HEK293T (cell line): Measurements from ENCODE around the gene TIFAB.

Source experiments
- ARNT ChIP-seq: fragments of 450-650 bp; IDR thresholded peaks from 2 replicates; pipeline ENCODE4 v1.6.1; 2017; ENCODE audit warnings: mild to moderate bottlenecking
- BHLHE40 ChIP-seq: fragments of 450-650 bp; IDR thresholded peaks from 2 replicates; pipeline ENCODE4 v1.6.1; 2016; ENCODE audit warnings: mild to moderate bottlenecking, moderate library complexity, borderline replicate concordance
- CTBP1 ChIP-seq: fragments of 450-650 bp; IDR thresholded peaks from 2 replicates; pipeline ENCODE4 v1.6.1; 2016; ENCODE audit warnings: borderline replicate concordance
- ELF4 ChIP-seq: fragments of 450-650 bp; IDR thresholded peaks from 2 replicates; pipeline ENCODE4 v1.6.1; 2017; ENCODE audit warnings: antibody characterized with exemption
- FOXA1 ChIP-seq: fragments of 450-650 bp; IDR thresholded peaks from 2 replicates; pipeline ENCODE4 v1.6.1; 2016; ENCODE audit warnings: mild to moderate bottlenecking
- FOXM1 ChIP-seq: fragments of 450-650 bp; IDR thresholded peaks from 2 replicates; pipeline ENCODE4 v1.6.1; 2017; ENCODE audit warnings: mild to moderate bottlenecking, borderline replicate concordance
- HDGF ChIP-seq: fragments of 450-650 bp; IDR thresholded peaks from 2 replicates; pipeline ENCODE4 v1.6.1; 2017; ENCODE audit warnings: antibody characterized with exemption, borderline replicate concordance
- LEF1 ChIP-seq: fragments of 450-650 bp; IDR thresholded peaks from 2 replicates; pipeline ENCODE4 v1.6.1; 2017; ENCODE audit warnings: mild to moderate bottlenecking, borderline replicate concordance
- NFRKB ChIP-seq: fragments of 450-650 bp; IDR thresholded peaks from 2 replicates; pipeline ENCODE4 v1.6.1; 2016; ENCODE audit warnings: mild to moderate bottlenecking, moderate library complexity
- SP1 ChIP-seq: fragments of 450-650 bp; IDR thresholded peaks from 2 replicates; pipeline ENCODE4 v1.6.1; 2017
- SUZ12 ChIP-seq: fragments of 450-650 bp; IDR thresholded peaks from 2 replicates; pipeline ENCODE4 v1.6.1; 2016; ENCODE audit warnings: mild to moderate bottlenecking
- TARDBP ChIP-seq: fragments of 450-650 bp; IDR thresholded peaks from 2 replicates; pipeline ENCODE4 v1.6.1; 2016
- ZNF384 ChIP-seq: fragments of 450-650 bp; IDR thresholded peaks from 2 replicates; pipeline ENCODE4 v1.6.1; 2016

- TF ChIP-seq BHLHE40 (no peak), NFRKB (no peak), SP1 (no peak), FOXM1 (no peak), ZNF384 (no peak), HDGF (no peak), TARDBP (no peak), FOXA1 (no peak), ELF4 (no peak), ARNT (no peak), SUZ12 (no peak), CTBP1 (no peak), LEF1 (no peak)
Observed at GRCh38 chr5:135441350-135441831, 10.8 kb downstream of the TIFAB start.
